Measurements from ENCODE around the gene POLDIP3.

POLDIP3 gene

GRCh38 chr22:42642806-42643633 lies 28.3 kb upstream of the POLDIP3 start:
- no peak for DNase-seq

GRCh38 chr22:42641801-42642413 lies 27.2 kb upstream of the POLDIP3 start:
- Histone ChIP-seq H3K9me2 (replicated peaks; ENCODE audit: insufficient read depth, low read length) (no peaks in the 10 kb centered on the region), H4K20me1 (ENCODE audit: insufficient read depth, low read length) (no peaks in the 10 kb centered on the region), H3K4me1 (ENCODE audit: low read length) (no peaks in the 10 kb centered on the region), H3K79me2 (ENCODE audit: low read length) (peaks cover 32% of the 10 kb centered on the region), H3K27ac (ENCODE audit: low read length) (no peak overlapping the region), H3K4me2 (ENCODE audit: low read depth, low read length) (no peak overlapping the region), H3K36me3 (replicated peaks; ENCODE audit: insufficient read depth, low read length) (no peaks in the 10 kb centered on the region), H3K4me3 (ENCODE audit: low read length) (no peak overlapping the region), H3F3A (ENCODE audit: insufficient read depth, low read length) (no peaks in the 10 kb centered on the region), H2AFZ (ENCODE audit: low read length) (no peak overlapping the region), H3K9ac (ENCODE audit: low read length) (no peak overlapping the region), H3K27me3 (replicated peaks; ENCODE audit: insufficient read depth, low read length) (no peaks in the 10 kb centered on the region), H3K9me3 (replicated peaks; ENCODE audit: insufficient read depth, low read length) (no peaks in the 10 kb centered on the region)
- TF ChIP-seq, protein P1, sequence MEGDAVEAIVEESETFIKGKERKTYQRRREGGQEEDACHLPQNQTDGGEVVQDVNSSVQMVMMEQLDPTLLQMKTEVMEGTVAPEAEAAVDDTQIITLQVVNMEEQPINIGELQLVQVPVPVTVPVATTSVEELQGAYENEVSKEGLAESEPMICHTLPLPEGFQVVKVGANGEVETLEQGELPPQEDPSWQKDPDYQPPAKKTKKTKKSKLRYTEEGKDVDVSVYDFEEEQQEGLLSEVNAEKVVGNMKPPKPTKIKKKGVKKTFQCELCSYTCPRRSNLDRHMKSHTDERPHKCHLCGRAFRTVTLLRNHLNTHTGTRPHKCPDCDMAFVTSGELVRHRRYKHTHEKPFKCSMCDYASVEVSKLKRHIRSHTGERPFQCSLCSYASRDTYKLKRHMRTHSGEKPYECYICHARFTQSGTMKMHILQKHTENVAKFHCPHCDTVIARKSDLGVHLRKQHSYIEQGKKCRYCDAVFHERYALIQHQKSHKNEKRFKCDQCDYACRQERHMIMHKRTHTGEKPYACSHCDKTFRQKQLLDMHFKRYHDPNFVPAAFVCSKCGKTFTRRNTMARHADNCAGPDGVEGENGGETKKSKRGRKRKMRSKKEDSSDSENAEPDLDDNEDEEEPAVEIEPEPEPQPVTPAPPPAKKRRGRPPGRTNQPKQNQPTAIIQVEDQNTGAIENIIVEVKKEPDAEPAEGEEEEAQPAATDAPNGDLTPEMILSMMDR (IDR thresholded peaks at IDR 0.05; ENCODE audit: low read length), result no peak
- TF ChIP-seq EZH2 (optimal IDR thresholded peaks at IDR 0.05; ENCODE audit: low read depth, low read length) (no peak), EZH2phosphoT487 (IDR thresholded peaks at IDR 0.05; ENCODE audit: low read length) (no peak)
- no peak for DNase-seq

More at GRCh38 chr22:42642806-42643633, 28.3 kb upstream of the POLDIP3 start:
- no peak overlapping the region for H3K4me3 ChIP-seq (ENCODE audit: low read length)
- H4K20me1 ChIP-seq (ENCODE audit: insufficient read depth, low read length), result no peaks in the 10 kb centered on the region
- H3K36me3 ChIP-seq (replicated peaks; ENCODE audit: insufficient read depth, low read length), result no peaks in the 10 kb centered on the region
- peaks cover 42% of the 10 kb centered on the region for H3K79me2 ChIP-seq (ENCODE audit: low read length)
- no peaks in the 10 kb centered on the region for H3F3A ChIP-seq (ENCODE audit: insufficient read depth, low read length)
- no peak overlapping the region for H3K4me2 ChIP-seq (ENCODE audit: low read depth, low read length)
- H2AFZ ChIP-seq (ENCODE audit: low read length), result no peak overlapping the region
- TF ChIP-seq EZH2 (optimal IDR thresholded peaks at IDR 0.05; ENCODE audit: low read depth, low read length) (no peak), EZH2phosphoT487 (IDR thresholded peaks at IDR 0.05; ENCODE audit: low read length) (no peak)
- H3K9me3 ChIP-seq (replicated peaks; ENCODE audit: insufficient read depth, low read length), result no peaks in the 10 kb centered on the region
- peaks cover 2% of the 10 kb centered on the region for H3K4me1 ChIP-seq (ENCODE audit: low read length)
- no peak overlapping the region for H3K9ac ChIP-seq (ENCODE audit: low read length)
- H3K27ac ChIP-seq (ENCODE audit: low read length), result no peak overlapping the region
- H3K9me2 ChIP-seq (replicated peaks; ENCODE audit: insufficient read depth, low read length), result no peaks in the 10 kb centered on the region
- no peaks in the 10 kb centered on the region for H3K27me3 ChIP-seq (replicated peaks; ENCODE audit: insufficient read depth, low read length)

DNA sequence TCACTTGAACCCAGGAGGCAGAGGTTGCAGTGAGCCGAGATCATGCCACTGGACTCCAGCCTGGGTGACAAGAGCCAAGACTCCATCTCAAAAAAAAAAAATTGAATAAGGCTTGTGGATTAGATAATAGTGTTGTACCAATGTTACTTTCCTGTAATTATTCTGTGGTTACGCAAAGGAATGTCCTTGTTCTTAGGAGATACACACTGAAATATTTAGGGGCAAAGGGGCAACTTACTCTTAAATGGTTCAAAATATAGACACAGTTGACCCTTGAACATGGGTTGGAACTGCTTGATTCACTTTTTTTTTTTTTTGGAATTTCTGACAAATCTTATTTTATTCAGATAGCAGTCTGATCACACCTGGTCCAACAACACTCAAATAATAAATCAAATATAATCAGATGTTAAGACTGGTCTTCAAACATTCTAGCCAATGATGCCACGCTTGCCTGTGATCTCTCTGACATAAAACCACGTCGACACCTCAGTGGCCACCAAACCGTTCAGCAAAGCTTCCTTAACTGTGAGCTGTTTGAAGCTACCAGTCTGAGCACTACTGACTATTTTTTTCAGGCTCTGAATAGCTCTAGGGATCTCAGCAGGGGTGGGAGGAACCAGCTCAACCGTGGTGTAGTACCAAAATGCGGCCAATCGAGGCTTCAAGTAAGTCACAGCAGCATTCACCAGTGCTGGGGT lies 25.0 kb upstream of the POLDIP3 start:
- no peaks in the 10 kb centered on the region for H4K20me1 ChIP-seq (ENCODE audit: insufficient read depth, low read length)
- H3K4me3 ChIP-seq (ENCODE audit: low read length), result no peak overlapping the region
- no peaks in the 10 kb centered on the region for H3F3A ChIP-seq (ENCODE audit: insufficient read depth, low read length)
- TF ChIP-seq, protein P1 (IDR thresholded peaks at IDR 0.05; ENCODE audit: low read length), result no peak
- TF ChIP-seq EZH2phosphoT487 (IDR thresholded peaks at IDR 0.05; ENCODE audit: low read length) (no peak), EZH2 (optimal IDR thresholded peaks at IDR 0.05; ENCODE audit: low read depth, low read length) (no peak)
- H3K9ac ChIP-seq (ENCODE audit: low read length), result no peak overlapping the region
- H3K9me3 ChIP-seq (replicated peaks; ENCODE audit: insufficient read depth, low read length), result no peaks in the 10 kb centered on the region
- H3K4me1 ChIP-seq (ENCODE audit: low read length), result no peaks in the 10 kb centered on the region
- no peak for DNase-seq
- no peaks in the 10 kb centered on the region for H3K9me2 ChIP-seq (replicated peaks; ENCODE audit: insufficient read depth, low read length)
- no peaks in the 10 kb centered on the region for H3K27me3 ChIP-seq (replicated peaks; ENCODE audit: insufficient read depth, low read length)
- no peaks in the 10 kb centered on the region for H3K36me3 ChIP-seq (replicated peaks; ENCODE audit: insufficient read depth, low read length)
- H3K4me2 ChIP-seq (ENCODE audit: low read depth, low read length), result no peak overlapping the region
- peaks cover 11% of the 10 kb centered on the region; the same call in 1 of the 2 replicates for H3K79me2 ChIP-seq (ENCODE audit: low read length)
- H3K27ac ChIP-seq (ENCODE audit: low read length), result no peak overlapping the region
- no peak overlapping the region for H2AFZ ChIP-seq (ENCODE audit: low read length)

Data from MM.1S (cell line).